ENCODE data around the gene RABEPK.
"Not testable (repeated sequence)": the region's sequence is repeated elsewhere in the genome, so short reads cannot be mapped to it uniquely, and the experiment has no call there.

- not testable (repeated sequence) for TF ChIP-seq POLR2A, CTCF (IDR thresholded peaks at IDR 0.05)
Measured at GRCh38 chr9:125179776-125180175, 20.6 kb upstream of the RABEPK start.
